HG03439 (cell line): Measurements from ENCODE around the gene CHSY1.

ENCODE experiments used
- ATAC-seq: cut with Tn5 transposase; IDR thresholded peaks from one replicate; pipeline ENCODE4 v1.9.1; 2021; ENCODE audit warnings: mild to moderate bottlenecking, moderate library complexity; ENCODE audit not compliant: unreplicated experiment

CHSY1 gene

GRCh38 chr15:101173233-101174119, 78.4 kb downstream of the CHSY1 start:
- no peak for ATAC-seq

DNA sequence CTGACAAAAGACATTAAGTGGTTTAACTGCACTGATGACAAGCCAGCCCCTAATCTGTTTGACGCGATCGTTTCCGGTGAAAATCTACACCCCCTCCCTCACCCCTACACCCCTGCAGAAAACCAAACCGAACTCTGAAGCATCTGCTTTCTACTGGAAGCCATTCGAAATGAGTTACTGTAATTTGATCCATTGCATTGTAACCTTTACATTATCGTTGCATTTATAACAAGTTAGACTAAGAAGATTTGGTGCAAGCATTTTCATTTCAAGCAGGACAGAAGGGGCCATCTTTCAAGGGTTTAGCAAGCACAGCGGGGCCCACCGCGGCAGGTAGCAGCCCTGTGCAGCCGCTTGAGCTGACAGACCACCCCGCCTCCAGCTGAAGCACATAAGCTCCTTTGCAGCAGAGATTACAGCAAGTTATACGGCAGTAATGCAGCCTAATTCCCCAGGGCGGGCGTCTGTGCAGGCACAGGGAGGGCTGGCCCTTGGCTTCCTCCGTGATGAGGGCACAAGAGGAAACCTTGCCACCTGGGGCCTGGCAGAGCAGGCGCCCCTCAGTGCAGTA, 79.3 kb downstream of the CHSY1 start:
- no peak for ATAC-seq

DNA sequence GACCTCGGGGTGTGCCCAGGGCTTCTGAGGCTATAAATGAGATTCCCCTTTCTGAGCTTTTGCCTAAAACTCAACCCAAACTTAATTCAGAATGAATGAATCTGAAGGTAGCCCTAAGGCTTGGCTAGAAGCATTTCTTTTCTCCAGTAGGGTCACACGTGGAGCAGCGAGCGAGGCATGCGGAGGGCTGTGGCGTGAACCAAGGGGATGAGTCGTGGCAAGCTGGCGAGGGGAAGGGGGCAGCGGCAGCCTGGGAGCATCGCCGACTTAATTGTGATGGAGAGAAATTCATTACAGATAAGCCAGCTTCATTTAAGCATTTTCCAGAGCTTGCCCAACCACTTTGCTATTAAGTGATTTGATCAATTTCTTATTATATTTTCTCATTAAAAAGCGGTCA, 79.9 kb downstream of the CHSY1 start:
- ATAC-seq = no peak

- ATAC-seq = no peak
These were observed 81.1 kb downstream of the CHSY1 start for GRCh38 chr15:101170568-101171350.

DNA sequence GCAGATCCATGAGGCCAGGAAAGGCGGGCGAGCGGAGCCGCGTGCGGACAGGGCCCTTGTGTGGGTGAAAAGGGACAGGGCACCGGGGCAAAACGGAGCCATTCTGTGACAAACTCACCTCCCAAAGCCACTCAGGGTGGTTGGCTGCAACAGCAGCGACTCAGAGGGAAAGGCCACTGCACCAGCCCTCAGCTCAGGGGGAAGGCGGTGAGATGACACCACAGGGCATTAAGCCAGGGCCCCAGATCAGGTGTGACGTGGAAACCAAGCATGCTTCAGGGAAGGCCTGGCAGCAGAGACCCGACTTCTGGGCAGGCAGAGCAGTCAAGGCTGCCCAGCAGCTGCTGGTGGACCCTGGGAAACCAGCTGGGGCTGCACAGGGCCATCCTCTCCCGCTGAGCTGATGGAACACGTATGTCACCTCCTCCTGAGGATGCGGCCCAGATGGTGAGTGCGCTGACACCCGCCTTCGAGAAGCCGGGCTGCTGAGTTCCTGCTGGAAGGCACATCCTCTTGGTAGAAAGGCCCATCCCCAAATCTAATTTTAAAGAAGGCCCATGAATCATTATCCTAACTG, 82.3 kb downstream of the CHSY1 start:
- no peak for ATAC-seq

GRCh38 chr15:101168898-101169494, 82.9 kb downstream of the CHSY1 start:
- ATAC-seq = no peak

DNA sequence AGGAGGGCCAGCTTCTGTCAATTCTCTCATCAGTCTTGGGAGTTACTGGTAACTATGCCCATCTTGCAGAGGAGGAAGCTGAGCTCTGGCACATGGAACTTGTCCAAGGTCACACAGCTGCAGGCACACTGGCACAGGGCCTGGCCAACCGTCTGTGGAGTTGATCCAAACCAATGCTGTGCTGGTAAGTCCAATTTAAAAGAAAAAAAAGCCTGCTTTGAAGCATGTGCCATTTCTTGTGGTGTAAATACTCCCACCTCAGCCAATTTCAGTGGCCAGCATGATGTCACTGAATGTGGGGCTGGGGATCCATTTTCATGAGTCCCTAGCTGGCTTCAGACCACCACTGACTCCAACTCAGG, 83.4 kb downstream of the CHSY1 start:
- no peak for ATAC-seq

- ATAC-seq = no peak
These were observed 83.9 kb downstream of the CHSY1 start for GRCh38 chr15:101167753-101168462.

- no peak for ATAC-seq
These were observed 84.5 kb downstream of the CHSY1 start for GRCh38 chr15:101167411-101167752.

DNA sequence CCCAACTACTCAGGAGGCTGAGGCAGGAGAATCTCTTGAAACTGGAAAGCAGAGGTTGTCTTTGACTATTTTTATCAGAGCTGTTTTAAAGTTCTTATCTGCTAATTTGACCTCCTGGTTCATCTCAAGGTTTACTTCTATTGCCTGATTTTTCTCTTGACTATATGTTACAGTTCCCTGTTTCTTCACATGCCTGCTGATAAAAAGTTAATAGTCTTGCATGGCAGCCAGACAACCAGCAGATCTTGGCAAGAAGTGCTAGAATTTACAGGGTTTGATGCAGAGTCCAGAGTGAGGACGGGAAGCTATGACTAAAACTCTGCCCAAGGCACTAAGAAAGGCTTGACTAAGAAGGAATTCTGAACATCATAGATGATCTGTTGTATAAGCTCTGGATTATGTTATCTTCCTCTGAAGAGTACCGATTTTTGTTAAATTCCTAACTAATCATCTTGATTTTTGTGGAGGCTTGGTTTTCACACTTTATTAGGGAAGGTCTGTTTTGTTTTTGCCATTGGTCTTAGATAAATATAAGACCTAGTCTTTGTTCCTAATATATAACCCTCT, 85.9 kb downstream of the CHSY1 start:
- ATAC-seq = no peak

GRCh38 chr15:101162701-101163483, 89.0 kb downstream of the CHSY1 start:
- no peak for ATAC-seq

- no peak for ATAC-seq
These were observed 90.2 kb downstream of the CHSY1 start for GRCh38 chr15:101161656-101162055.

GRCh38 chr15:101159936-101160815, 91.7 kb downstream of the CHSY1 start:
- ATAC-seq = no peak

GRCh38 chr15:101159096-101159935, 92.5 kb downstream of the CHSY1 start:
- no peak for ATAC-seq

- no peak for ATAC-seq
These were observed 93.4 kb downstream of the CHSY1 start for GRCh38 chr15:101158166-101159095.

- no peak for ATAC-seq
These were observed 94.1 kb downstream of the CHSY1 start for GRCh38 chr15:101157721-101158120.
